HepG2 (cell line): ENCODE results near the gene ITIH1. TPM values are rescaled to one million over a fixed set of nuclear protein-coding genes. Genes with fewer than 3 reads are reported as not detected.

ENCODE experiments used
- AHR ChIP-seq: IDR thresholded peaks from 2 replicates; pipeline ENCODE4 v1.6.1; 2018; ENCODE audit warnings: missing genetic modification reagents, missing compliant biosample characterization
- BRCA1 ChIP-seq: sonication (generic); formaldehyde crosslinking; IDR thresholded peaks from 2 replicates; pipeline ENCODE4 v1.4.0; 2020; ENCODE audit warnings: missing genetic modification reagents
- FOXA3 ChIP-seq: IDR thresholded peaks from 2 replicates; pipeline ENCODE4 v1.6.1; 2016; ENCODE audit warnings: missing genetic modification reagents, missing compliant biosample characterization
- GTF3A ChIP-seq: sonication (generic); formaldehyde crosslinking; conservative IDR thresholded peaks from 2 replicates; pipeline ENCODE4 v1.4.0; 2020; ENCODE audit warnings: mild to moderate bottlenecking, missing genetic modification reagents
- KDM5A ChIP-seq: fragments of 200-600 bp; sonication (generic); IDR thresholded peaks from 2 replicates; pipeline ENCODE4 v1.7.0; 2018; ENCODE audit warnings: antibody characterized with exemption, mild to moderate bottlenecking, low read length, borderline replicate concordance
- KDM6A ChIP-seq: IDR thresholded peaks from 2 replicates; pipeline ENCODE4 v1.6.1; 2016; ENCODE audit warnings: low read depth
- SIX4 ChIP-seq: sonication (generic); formaldehyde crosslinking; IDR thresholded peaks from 2 replicates; pipeline ENCODE4 v1.4.0; 2020; ENCODE audit warnings: missing genetic modification reagents
- ZNF570 ChIP-seq: sonication (generic); formaldehyde crosslinking; IDR thresholded peaks from 2 replicates; pipeline ENCODE4 v1.4.0; 2020; ENCODE audit warnings: mild to moderate bottlenecking, missing genetic modification reagents, borderline replicate concordance
- ZNF841 ChIP-seq: sonication (generic); formaldehyde crosslinking; IDR thresholded peaks from 2 replicates; pipeline ENCODE4 v1.8.1; 2023; ENCODE audit warnings: missing genetic modification reagents, borderline replicate concordance
- ZSCAN30 ChIP-seq: sonication (generic); formaldehyde crosslinking; IDR thresholded peaks from 2 replicates; pipeline ENCODE4 v1.5.0; 2020; ENCODE audit warnings: mild to moderate bottlenecking, missing genetic modification reagents
- polyA plus RNA-seq, 8 experiments: library from polyadenylated mRNA; depleted of rRNA in 3 of 8; stranded (reverse) in 7 of 8; unstranded in 1 of 8; fragments of >200 nt; fragmentation: Illumina TruSeq in 4 of 8; extraction: Trizol in 4 of 8; gene quantifications; 2 replicates each; pipeline versions ENCODE4 v1.2.1 to v1.2.3, GENCODE V29; 2011 to 2016; ENCODE audit warnings: low read depth in 4 of 8, missing spikeins in 1 of 8, mixed read lengths in 1 of 8; ENCODE audit not compliant: insufficient read depth in 1 of 8
- total RNA-seq, 5 experiments: library from RNA; depleted of rRNA; stranded (reverse); fragments of >200 nt; fragmentation: Illumina TruSeq; extraction: Trizol; gene quantifications; 2 replicates each; pipeline ENCODE4 v1.2.3, GENCODE V29; 2016; ENCODE audit warnings: low read depth in 1 of 5
- TF ChIP-seq, protein P1 (sequence below): sonication (generic); formaldehyde crosslinking; IDR thresholded peaks from 2 replicates; pipeline ENCODE4 v1.4.0; 2020; ENCODE audit warnings: missing genetic modification reagents, mild to moderate bottlenecking, borderline replicate concordance
- TF ChIP-seq, protein P2 (sequence below): IDR thresholded peaks from 2 replicates; pipeline ENCODE4 v1.6.1; 2018; ENCODE audit warnings: missing genetic modification reagents, mild to moderate bottlenecking, missing compliant biosample characterization
- TF ChIP-seq, protein P3 (sequence below): sonication (generic); formaldehyde crosslinking; IDR thresholded peaks from 2 replicates; pipeline ENCODE4 v1.5.1; 2020; ENCODE audit warnings: mild to moderate bottlenecking, missing genetic modification reagents, moderate library complexity
- TF ChIP-seq, protein P4 (sequence below): sonication (generic); formaldehyde crosslinking; IDR thresholded peaks from 2 replicates; pipeline ENCODE4 v1.4.0; 2020; ENCODE audit warnings: mild to moderate bottlenecking, missing genetic modification reagents
- TF ChIP-seq, protein P5 (sequence below): sonication (generic); formaldehyde crosslinking; IDR thresholded peaks from 2 replicates; pipeline ENCODE4 v1.8.0; 2023; ENCODE audit warnings: mild to moderate bottlenecking, missing genetic modification reagents

ITIH1 gene
- total and polyA plus RNA-seq, 2 of the 13 experiments (the other 11 are each of a cell fraction or from before 2014, with no cell fraction given) = 12.3 to 19.6 TPM

DNA sequence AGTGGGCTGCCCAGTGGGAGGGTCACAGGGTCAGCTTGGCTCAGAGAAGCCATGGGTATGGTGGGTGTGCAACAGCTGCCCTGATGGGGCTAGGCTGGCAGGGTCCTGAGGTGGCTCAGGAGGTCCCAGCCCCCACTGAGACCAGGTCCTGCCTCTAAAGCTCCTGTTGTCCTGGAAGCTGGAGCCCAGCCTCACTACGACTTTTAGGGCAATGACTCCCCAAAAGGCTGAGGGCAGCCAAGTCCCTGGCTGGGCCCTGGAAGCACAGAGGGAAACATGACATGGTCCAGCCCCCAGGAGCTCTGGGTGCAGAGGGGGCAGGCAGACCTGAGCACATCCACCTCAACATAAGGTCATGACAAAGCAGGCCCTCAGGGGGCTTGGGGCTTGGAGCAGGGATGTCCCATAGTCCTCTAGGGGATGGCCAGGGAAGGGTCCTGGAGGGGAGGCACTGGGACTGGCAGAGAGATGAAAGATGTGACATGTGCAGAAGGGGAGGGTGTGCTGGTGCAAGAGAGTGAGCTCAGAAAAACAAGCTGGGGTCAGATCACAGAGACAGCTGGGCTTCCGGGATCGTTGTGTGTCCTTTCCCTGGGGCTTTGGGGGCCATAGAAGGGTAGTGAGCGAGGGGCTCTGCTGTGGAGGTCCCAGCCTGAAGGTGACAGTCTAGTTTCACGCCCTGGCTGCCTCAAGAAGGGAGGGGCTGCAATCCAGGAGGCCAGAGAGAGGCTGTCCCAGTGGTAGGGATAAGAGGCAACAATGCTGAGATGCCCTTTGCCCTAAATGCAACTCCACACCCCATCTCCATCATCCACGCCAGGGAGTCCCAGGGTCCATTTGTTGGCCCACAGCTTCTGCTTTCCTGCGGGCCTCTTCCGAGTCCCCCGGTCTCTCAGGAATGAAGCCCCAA lies 16.6 kb downstream of the ITIH1 start (continued):
- TF ChIP-seq ZNF570 = no peak
- TF ChIP-seq, protein P1, sequence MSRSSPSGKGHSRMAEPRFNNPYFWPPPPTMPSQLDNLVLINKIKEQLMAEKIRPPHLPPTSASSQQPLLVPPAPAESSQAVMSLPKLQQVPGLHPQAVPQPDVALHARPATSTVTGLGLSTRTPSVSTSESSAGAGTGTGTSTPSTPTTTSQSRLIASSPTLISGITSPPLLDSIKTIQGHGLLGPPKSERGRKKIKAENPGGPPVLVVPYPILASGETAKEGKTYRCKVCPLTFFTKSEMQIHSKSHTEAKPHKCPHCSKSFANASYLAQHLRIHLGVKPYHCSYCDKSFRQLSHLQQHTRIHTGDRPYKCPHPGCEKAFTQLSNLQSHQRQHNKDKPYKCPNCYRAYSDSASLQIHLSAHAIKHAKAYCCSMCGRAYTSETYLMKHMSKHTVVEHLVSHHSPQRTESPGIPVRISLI (CRISPR knock-in tag) = no peak
- TF ChIP-seq, protein P2, sequence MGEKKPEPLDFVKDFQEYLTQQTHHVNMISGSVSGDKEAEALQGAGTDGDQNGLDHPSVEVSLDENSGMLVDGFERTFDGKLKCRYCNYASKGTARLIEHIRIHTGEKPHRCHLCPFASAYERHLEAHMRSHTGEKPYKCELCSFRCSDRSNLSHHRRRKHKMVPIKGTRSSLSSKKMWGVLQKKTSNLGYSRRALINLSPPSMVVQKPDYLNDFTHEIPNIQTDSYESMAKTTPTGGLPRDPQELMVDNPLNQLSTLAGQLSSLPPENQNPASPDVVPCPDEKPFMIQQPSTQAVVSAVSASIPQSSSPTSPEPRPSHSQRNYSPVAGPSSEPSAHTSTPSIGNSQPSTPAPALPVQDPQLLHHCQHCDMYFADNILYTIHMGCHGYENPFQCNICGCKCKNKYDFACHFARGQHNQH (CRISPR knock-in tag) = peak; percentile 10; the same call in 1 of the 2 replicates
- TF ChIP-seq, protein P3, sequence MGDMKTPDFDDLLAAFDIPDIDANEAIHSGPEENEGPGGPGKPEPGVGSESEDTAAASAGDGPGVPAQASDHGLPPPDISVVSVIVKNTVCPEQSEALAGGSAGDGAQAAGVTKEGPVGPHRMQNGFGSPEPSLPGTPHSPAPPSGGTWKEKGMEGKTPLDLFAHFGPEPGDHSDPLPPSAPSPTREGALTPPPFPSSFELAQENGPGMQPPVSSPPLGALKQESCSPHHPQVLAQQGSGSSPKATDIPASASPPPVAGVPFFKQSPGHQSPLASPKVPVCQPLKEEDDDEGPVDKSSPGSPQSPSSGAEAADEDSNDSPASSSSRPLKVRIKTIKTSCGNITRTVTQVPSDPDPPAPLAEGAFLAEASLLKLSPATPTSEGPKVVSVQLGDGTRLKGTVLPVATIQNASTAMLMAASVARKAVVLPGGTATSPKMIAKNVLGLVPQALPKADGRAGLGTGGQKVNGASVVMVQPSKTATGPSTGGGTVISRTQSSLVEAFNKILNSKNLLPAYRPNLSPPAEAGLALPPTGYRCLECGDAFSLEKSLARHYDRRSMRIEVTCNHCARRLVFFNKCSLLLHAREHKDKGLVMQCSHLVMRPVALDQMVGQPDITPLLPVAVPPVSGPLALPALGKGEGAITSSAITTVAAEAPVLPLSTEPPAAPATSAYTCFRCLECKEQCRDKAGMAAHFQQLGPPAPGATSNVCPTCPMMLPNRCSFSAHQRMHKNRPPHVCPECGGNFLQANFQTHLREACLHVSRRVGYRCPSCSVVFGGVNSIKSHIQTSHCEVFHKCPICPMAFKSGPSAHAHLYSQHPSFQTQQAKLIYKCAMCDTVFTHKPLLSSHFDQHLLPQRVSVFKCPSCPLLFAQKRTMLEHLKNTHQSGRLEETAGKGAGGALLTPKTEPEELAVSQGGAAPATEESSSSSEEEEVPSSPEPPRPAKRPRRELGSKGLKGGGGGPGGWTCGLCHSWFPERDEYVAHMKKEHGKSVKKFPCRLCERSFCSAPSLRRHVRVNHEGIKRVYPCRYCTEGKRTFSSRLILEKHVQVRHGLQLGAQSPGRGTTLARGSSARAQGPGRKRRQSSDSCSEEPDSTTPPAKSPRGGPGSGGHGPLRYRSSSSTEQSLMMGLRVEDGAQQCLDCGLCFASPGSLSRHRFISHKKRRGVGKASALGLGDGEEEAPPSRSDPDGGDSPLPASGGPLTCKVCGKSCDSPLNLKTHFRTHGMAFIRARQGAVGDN (CRISPR knock-in tag) = no peak; the same call in 1 of the 2 replicates
- TF ChIP-seq, protein P4, sequence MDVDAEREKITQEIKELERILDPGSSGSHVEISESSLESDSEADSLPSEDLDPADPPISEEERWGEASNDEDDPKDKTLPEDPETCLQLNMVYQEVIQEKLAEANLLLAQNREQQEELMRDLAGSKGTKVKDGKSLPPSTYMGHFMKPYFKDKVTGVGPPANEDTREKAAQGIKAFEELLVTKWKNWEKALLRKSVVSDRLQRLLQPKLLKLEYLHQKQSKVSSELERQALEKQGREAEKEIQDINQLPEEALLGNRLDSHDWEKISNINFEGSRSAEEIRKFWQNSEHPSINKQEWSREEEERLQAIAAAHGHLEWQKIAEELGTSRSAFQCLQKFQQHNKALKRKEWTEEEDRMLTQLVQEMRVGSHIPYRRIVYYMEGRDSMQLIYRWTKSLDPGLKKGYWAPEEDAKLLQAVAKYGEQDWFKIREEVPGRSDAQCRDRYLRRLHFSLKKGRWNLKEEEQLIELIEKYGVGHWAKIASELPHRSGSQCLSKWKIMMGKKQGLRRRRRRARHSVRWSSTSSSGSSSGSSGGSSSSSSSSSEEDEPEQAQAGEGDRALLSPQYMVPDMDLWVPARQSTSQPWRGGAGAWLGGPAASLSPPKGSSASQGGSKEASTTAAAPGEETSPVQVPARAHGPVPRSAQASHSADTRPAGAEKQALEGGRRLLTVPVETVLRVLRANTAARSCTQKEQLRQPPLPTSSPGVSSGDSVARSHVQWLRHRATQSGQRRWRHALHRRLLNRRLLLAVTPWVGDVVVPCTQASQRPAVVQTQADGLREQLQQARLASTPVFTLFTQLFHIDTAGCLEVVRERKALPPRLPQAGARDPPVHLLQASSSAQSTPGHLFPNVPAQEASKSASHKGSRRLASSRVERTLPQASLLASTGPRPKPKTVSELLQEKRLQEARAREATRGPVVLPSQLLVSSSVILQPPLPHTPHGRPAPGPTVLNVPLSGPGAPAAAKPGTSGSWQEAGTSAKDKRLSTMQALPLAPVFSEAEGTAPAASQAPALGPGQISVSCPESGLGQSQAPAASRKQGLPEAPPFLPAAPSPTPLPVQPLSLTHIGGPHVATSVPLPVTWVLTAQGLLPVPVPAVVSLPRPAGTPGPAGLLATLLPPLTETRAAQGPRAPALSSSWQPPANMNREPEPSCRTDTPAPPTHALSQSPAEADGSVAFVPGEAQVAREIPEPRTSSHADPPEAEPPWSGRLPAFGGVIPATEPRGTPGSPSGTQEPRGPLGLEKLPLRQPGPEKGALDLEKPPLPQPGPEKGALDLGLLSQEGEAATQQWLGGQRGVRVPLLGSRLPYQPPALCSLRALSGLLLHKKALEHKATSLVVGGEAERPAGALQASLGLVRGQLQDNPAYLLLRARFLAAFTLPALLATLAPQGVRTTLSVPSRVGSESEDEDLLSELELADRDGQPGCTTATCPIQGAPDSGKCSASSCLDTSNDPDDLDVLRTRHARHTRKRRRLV = no peak
- TF ChIP-seq BRCA1 = 0 out of 2 replicates have a peak, but pooled peaks have one; percentile 36
- TF ChIP-seq ZSCAN30 (CRISPR knock-in tag) = no peak
- TF ChIP-seq SIX4 (CRISPR knock-in tag) = 0 out of 2 replicates have a peak, but pooled peaks have one; percentile 9
- no peak for TF ChIP-seq AHR (CRISPR knock-in tag)
- TF ChIP-seq ZNF841 (CRISPR knock-in tag) = no peak
- 0 out of 2 replicates have a peak, but pooled peaks have one; percentile 6 for TF ChIP-seq KDM6A (CRISPR knock-in tag)
- no peak for TF ChIP-seq GTF3A (CRISPR knock-in tag)
- peak; percentile 42; the same call in 1 of the 2 replicates for TF ChIP-seq FOXA3 (CRISPR knock-in tag)
- 0 out of 2 replicates have a peak, but pooled peaks have one; percentile 16 for TF ChIP-seq KDM5A
- TF ChIP-seq, protein P5, sequence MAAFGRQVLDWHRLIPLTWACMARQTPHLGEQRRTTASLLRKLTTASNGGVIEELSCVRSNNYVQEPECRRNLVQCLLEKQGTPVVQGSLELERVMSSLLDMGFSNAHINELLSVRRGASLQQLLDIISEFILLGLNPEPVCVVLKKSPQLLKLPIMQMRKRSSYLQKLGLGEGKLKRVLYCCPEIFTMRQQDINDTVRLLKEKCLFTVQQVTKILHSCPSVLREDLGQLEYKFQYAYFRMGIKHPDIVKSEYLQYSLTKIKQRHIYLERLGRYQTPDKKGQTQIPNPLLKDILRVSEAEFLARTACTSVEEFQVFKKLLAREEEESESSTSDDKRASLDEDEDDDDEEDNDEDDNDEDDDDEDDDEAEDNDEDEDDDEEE (CRISPR knock-in tag) = no peak
